Aorta (tissue), 5 donors: ENCODE data around the gene OR4C13. TPM values are rescaled to one million over a fixed set of nuclear protein-coding genes. Genes with fewer than 3 reads are reported as not detected.
"Not testable (repeated sequence)": the region's sequence is repeated elsewhere in the genome, so short reads cannot be mapped to it uniquely, and the experiment has no call there.

Source experiments
- ATAC-seq: fragments of 200-7000 bp; cut with Tn5 transposase; one replicate; pipeline ENCODE4 v1.9.1; 2022; ENCODE audit warnings: moderate library complexity; ENCODE audit not compliant: low FRiP score
- DNase-seq, 2 donors: peaks; one replicate each; pipeline ENCODE4 v3.0.0-alpha.2; 2020
- H3K27ac ChIP-seq, 2 donors: one replicate each; pipeline ENCODE4 v1.5.1; 2013; ENCODE audit warnings: low read length in 2 of 2, mild to moderate bottlenecking in 2 of 2, moderate library complexity in 2 of 2, control low read depth in 1 of 2, inconsistent platforms in 1 of 2, low read depth in 1 of 2
- H3K27me3 ChIP-seq, 2 donors: one replicate each; pipeline ENCODE4 v1.6.1; 2013; ENCODE audit warnings: control low read depth in 1 of 2, low read length in 1 of 2, mild to moderate bottlenecking in 1 of 2, moderate library complexity in 1 of 2; ENCODE audit not compliant: insufficient read depth in 2 of 2, control insufficient read depth in 1 of 2
- H3K36me3 ChIP-seq, 2 donors: one replicate each; pipeline ENCODE4 v1.6.1; 2013; ENCODE audit warnings: control low read depth in 1 of 2, low read length in 1 of 2, mild to moderate bottlenecking in 1 of 2; ENCODE audit not compliant: insufficient read depth in 2 of 2, control insufficient read depth in 1 of 2
- H3K4me1 ChIP-seq, 2 donors: one replicate each; pipeline ENCODE4 v1.6.1; 2013; ENCODE audit warnings: low read length in 2 of 2, control low read depth in 1 of 2, mild to moderate bottlenecking in 1 of 2, moderate library complexity in 1 of 2; ENCODE audit not compliant: insufficient read depth in 2 of 2, control insufficient read depth in 1 of 2
- H3K4me3 ChIP-seq, 2 donors: one replicate each; pipeline ENCODE4 v1.5.1; 2013; ENCODE audit warnings: low read length in 2 of 2, control low read depth in 1 of 2, mild to moderate bottlenecking in 1 of 2
- H3K9me3 ChIP-seq: one replicate; pipeline ENCODE4 v1.6.1; 2013; ENCODE audit warnings: mild to moderate bottlenecking, low read length; ENCODE audit not compliant: control insufficient read depth
- WGBS, 2 donors: extraction: QIAGEN DNeasy Blood & Tissue Kit; methylation state at CpG; one replicate each; pipeline ENCODE4 v1.1.7; 2013; 5-methylcytosine and 5-hydroxymethylcytosine counted together
- intact Hi-C, 2 donors: fragments of 100-400 bp; cut with DNase I; formaldehyde crosslinking; loops; one replicate each; pipeline versions ENCODE4 v1.14.2 to v1.15.0; 2022
- long read RNA-seq, 2 donors: library from polyadenylated mRNA; unstranded; transcript quantifications; one replicate each; pipeline ENCODE4 v2.0.0, GENCODE V29; 2020 to 2021
- polyA plus RNA-seq, 2 donors: library from polyadenylated mRNA; stranded (reverse); fragments of 200-250 nt; gene quantifications; one replicate each; pipeline ENCODE4 v1.2.3, GENCODE V29; 2013
- total RNA-seq, 2 donors: library from RNA; stranded (reverse); fragmentation: NEBNext Ultra II Directional; extraction: Animal tissue kit (Norgen Biotek cat#: 25700); gene quantifications; one replicate each; pipeline ENCODE4 v1.2.1, GENCODE V29; 2021
- donor health status: healthy with polysubstance abuse.
- donor health status: Bipolar disorder and iron deficiency.
- donor health status: DM: no; HTN: no; CAD: no.
- donor health status: DM: no; HTN: no; CAD: no.
- donor health status: DM: yes; HTN: yes; CAD: no.

Gene OR4C13
- total RNA-seq (not detected), polyA plus RNA-seq (not detected)
- long read RNA-seq, donor 1 = 0 reads
- long read RNA-seq, donor 2 = 0 reads

DNA sequence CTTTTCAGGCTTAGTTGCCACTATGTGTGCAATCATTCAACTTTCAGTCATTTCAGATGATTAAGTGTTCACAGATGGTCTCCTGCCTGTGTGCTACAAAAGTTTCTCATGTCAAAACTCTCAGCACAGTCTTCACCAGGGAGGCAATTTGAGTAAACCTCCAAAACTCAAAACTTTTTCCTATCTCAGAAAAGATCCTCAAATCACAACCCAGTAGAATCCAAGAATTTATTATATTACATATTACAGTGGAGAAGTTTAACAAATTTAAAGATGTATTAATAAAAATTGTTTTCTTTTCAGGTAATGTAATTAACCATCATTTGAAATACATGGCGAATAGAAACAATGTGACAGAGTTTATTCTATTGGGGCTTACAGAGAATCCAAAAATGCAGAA, at the start of gene OR4C13:
TSS of gene OR4C13 (plus strand) at position 301 of the 400 bp plus-strand sequence. CDS start at position 333, 32 bp downstream.
- Histone ChIP-seq H3K27me3 (no peaks in the 10 kb centered on the region), H3K36me3 (no peaks in the 10 kb centered on the region), H3K27ac (no peak within 1 kb of the TSS), H3K9me3 (no peaks in the 10 kb centered on the region), H3K4me3 (no peak within 1 kb of the TSS), H3K4me1 (no peaks in the 10 kb centered on the region)
- ATAC-seq (no peak), DNase-seq (no peak)
- 67 to 74% methylated on average over 1 of the region's 1 CpG for WGBS, 2 donors
- intact Hi-C loops = loop anchor here in 1 of 2 donors (10.0 kb wide), 1 partner anchor 73 kb away; no protein-coding TSS in a partner anchor

DNA sequence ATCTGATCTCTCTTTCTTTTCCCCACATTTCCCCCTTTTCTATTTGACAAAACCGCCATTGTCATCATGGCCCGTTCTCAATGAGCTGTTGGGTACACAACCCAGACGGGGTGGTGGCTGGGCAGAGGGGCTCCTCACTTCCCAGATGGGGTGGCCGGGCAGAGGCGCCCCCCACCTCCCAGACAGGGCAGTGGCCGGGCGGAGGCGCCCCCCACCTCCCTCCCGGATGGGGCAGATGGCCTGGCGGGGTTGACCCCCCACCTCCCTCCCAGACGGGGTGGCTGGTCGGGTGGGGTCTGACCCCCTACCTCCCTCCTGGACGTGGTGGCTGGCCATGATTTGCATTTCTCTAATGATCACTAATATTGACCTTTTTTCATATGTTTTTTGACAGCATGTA, 40.7 kb upstream of the OR4C13 start:
- WGBS, 2 donors = 72 to 81% methylated on average over 13 of the region's 13 CpGs
- H3K4me3 ChIP-seq, DNase-seq, H3K27me3 ChIP-seq, H3K9me3 ChIP-seq, H3K4me1 ChIP-seq, H3K27ac ChIP-seq, ATAC-seq, H3K36me3 ChIP-seq, intact Hi-C loops: not testable (repeated sequence)

DNA sequence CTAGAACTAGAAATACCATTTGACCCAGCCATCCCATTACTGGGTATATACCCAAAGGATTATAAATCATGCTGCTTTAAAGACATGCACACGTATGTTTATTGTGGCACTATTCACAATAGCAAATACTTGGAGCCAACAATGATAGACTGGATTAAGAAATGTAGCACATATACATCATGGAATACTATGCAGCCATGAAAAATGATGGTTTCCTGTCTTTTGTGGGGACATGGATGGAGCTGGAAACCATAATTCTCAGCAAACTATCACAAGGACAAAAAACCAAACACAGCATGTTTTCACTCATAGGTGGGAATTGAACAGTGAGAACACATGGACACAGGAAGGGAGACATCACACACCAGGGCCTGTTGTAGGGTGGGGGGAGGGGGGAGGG, 3.5 kb upstream of the OR4C13 start:
- H3K27me3 ChIP-seq, DNase-seq, H3K27ac ChIP-seq, H3K9me3 ChIP-seq, ATAC-seq, H3K4me1 ChIP-seq, H3K36me3 ChIP-seq, intact Hi-C loops, H3K4me3 ChIP-seq: not testable (repeated sequence)
- WGBS, 2 donors = 64 to 71% methylated on average over 1 of the region's 1 CpG

DNA sequence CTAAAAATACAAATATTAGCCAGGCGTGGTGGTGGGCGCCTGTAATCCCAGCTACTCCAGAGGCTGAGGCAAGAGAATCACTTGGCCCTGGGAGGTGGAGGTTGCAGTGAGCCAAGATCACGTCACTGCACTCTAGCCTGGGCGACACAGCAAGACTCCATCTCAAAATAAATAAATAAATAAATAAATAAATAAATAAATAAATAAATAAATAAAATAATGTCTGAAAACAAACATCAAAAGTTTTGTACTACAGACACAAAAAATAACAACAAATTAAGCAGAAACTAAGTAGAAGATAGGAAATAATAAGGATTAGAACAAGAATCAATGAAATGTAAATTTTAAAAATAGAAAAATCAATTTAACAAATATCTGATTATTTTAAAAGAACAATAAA, 21.2 kb downstream of the OR4C13 start:
- WGBS, 2 donors = 84 to 91% methylated on average over 4 of the region's 4 CpGs
- not testable (repeated sequence) for H3K4me3 ChIP-seq

DNA sequence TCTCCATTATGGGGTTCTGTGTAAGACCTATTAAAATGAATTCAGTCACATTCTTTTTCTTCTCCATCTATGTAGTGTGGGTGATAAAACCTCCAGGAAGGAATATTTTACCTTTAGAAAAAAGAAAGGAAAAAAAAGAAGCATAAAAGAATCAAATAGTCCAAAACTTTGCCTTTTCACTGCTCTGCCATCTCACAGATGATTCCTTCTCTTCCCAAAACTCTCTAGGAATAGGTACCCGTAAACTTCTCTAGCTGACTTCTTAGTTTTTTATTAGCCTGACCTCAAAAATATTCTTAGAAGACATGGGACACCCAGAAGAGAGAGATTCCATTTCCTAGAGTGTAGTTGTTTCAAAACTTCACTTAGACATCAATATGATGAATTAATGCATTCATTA, 30.2 kb downstream of the OR4C13 start, which contains the start of gene OR4C12:
TSS of gene OR4C12 (minus strand) at position 101 of the 400 bp plus-strand sequence. CDS start at position 67, 34 bp downstream.
- H3K27ac ChIP-seq, H3K9me3 ChIP-seq, ATAC-seq, H3K27me3 ChIP-seq, H3K4me3 ChIP-seq, H3K36me3 ChIP-seq, H3K4me1 ChIP-seq, intact Hi-C loops, DNase-seq: not testable (repeated sequence)
- whole genome bisulfite sequencing, 2 donors = 29 to 33% methylated on average over 1 of the region's 1 CpG

More for the DNA sequence above, 21.2 kb downstream of the OR4C13 start:
- H3K4me1 ChIP-seq, DNase-seq, intact Hi-C loops, H3K9me3 ChIP-seq, H3K36me3 ChIP-seq, ATAC-seq, H3K27ac ChIP-seq, H3K27me3 ChIP-seq: not testable (repeated sequence)

DNA sequence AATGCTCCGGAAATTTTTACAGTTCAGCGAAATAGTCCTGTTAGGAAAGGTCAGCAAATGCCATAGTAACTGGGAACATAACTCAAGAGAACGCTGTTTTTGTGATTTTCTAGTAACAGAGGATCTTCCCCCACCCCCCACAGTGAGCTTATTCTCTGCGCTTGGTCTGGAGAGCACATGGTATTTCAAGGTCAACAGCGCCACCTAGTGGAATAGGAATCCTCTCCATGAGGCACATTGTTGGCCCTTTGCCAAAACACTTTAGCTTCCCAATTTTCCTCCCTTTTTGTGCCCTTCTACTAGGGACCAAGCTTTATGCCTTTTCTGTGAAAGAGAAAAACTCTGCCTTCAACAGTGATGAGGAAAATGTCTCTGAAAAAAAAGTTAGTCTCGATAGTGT, 43.4 kb downstream of the OR4C13 start:
- Histone ChIP-seq H3K27me3 (no peaks in the 10 kb centered on the region), H3K36me3 (no peaks in the 10 kb centered on the region), H3K4me3 (no peak overlapping the region), H3K4me1 (no peaks in the 10 kb centered on the region), H3K9me3 (peaks cover 1% of the 10 kb centered on the region), H3K27ac (no peak overlapping the region)
- WGBS, 2 donors = 36 to 39% methylated on average over 6 of the region's 6 CpGs
- intact Hi-C loops = loop anchor here in 1 of 2 donors (10.0 kb wide), 1 partner anchor 791 kb away; the partner anchor contains the start of gene FOLH1
- no peak for ATAC-seq
- no peak for DNase-seq

Other genes starting within 250 kb of the OR4C13 start
- gene OR4C12, start 30.1 kb downstream of the OR4C13 start, total RNA-seq = not detected
- not detected for gene OR4C12, start 30.1 kb downstream of the OR4C13 start, polyA plus RNA-seq
- gene OR4C45, start 80.5 kb downstream of the OR4C13 start, total RNA-seq = not detected
- not detected for gene OR4C45, start 80.5 kb downstream of the OR4C13 start, polyA plus RNA-seq